Measurements from ENCODE around the gene DBR1.

The DBR1 gene

DNA sequence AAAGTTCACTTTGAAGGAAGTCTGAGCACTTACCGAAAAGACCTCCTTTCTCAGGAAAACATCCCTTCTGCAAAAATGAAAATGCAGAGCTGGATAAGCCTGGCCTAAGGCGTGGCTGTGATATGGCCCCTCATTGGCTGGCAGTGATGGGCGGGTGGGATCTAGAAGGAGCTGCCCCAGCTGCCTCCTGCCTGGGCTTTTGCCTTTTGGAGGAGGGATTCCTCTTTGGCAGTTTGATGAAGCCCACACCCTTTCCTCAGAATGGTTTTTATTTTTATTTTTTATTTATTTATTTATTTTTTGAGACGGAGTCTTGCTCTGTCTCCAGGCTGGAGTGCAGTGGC, 55.3 kb downstream of the DBR1 start:
- DNase-seq, result no peak

DNA sequence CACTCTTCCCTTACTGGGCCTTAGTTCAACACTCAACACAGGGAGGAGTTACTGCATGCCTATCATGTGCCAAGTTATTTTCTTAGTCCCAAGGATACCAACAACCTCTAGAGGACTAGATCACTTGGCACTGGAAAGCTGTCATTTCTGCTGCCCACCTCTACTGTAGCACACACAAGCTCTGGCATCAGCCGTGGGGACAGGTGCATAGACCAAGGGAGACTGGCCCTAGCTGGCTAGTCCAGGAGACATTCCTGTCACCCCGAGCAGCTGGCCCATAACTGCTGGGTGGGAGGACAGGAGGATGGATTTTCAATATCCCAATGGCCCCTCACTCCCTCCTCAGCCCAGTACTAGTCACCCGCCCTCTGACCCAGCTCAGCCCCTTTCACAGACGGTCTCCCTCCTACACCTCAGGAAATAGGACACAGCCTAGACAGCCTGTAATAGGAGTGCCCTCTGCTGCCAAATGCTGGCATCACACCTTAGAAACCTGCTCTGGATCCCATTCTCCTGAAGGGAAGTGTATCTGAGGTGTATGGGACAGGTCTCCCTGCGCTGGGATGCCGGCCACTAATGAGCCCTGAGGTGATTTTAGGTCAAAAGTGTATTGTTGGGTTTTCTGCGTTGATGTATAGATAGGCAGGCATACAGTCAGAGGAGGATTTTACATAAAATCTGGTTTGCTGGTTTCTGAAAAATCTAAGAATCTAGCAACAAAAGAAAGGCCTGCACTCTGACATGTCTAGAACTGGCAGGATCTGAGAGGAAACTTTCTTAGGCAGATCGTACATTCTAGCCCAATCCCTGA, 55.9 kb downstream of the DBR1 start:
- peak; percentile 66 for DNase-seq

DNA sequence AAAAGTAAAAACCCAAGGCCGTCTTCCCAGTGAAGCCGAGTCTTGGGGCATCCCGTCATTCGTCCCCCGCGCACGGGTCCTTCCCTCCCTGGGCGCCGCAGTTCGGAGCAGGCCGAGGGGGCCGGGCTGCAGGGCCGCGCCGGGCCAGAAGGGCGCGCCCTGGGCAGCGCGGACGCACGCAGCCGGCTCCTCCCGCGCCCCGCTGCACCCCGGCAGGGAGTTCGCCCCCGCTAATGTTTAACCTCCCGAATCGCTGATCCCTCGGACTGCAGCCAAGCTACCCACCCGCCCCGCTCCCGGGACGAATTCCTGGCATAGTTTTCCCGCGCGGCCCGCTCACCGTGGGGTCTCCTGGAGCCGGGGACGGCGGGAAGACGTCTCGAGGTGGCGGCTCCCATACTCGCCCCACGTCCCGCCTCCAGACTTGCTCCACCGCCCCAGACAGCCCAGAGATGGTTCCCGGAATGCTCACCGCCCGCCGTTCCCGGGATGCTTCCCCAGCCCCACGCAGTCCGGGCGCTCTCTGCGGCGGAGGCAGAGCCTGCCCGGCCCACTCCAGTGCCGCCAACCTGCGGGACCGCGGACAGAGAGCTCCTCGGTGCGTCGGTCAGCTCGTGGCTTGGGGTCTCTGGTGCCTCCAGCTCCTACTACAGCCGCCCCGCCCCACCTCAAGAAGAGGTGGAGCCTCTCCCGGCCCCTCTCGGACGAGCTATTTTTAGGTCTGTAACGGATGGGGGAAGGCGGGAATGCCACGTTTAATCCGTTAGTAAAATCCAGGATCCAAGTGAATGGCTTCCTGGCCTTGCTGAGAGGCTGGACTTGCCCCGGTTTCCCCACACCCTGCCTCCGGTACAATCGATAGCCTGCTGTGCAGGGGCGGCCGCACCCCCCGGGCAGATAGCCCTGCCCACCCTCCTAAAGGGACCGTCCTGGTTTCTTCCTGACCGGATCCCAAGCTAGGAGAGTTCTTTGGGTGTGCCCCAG, 59.4 kb downstream of the DBR1 start, which contains the start of gene DZIP1L:
Gene DZIP1L, minus strand, starts transcription at position 621 of the 984 bp plus-strand sequence. CDS start 11,637 bp downstream, outside the sequence.
- DNase-seq, result peak; percentile 43

DNA sequence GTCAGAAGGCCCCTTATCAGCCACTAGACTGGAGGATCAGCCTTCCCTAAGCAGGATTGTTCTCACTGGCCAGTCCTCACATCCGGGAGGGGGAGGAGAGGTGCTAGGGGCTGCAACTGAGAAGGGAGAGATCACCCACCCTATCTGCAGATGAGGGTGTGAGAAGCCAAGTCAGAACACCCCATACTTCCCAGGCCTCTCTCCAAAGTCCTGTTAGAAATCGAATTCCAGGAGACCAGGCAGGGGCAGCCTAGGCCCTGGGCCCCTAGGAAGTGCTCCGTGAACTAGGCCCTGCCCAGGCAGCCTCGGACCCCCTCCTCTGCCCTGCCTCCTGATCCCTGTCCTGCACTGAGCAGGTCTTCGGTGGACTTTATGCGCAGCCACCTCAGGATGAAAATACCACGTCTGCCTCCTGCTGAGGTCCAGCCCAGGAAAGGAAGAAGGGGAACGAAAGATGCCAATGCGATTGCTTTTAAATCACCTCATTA, 60.2 kb downstream of the DBR1 start:
- DNase-seq, result no peak

DNA sequence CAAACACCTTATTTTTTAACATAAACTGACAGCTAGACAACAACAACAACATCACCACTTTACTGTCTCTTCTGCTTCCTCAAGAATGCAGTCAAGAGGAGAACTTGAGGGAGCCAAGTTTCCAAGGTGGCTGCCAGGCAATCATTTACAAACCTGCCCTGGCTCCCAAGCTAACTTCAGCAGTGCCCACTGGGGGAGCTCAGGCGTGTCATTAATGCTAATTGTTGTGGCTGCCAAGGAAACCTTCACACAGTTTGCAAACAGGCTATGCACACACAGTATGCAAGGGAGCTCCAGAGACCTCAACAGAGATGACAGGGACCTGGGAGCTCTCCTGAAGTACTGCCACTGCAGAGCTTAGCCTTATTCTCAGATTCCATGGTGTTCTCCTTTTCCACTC, 61.4 kb downstream of the DBR1 start:
- no peak for DNase-seq

DNA sequence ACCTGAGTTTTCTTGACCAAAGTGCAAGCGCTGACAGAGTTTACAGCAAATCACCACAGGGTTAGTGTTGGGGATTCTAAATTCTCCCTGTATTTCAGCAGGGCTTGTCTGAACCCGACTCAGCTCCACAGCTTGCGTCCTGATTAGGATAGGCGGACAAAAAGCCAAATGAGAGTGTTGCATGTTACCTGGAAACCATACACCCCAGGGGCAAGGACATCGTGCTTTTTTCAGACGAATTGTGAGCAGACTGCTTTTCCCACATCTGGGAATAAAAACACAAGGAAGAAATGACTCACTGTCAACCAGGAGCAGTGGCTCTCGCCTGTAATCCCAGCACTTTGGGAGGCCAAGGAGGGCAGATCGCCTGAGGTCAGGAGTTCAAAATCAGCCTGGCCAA, 62.4 kb downstream of the DBR1 start:
- no peak for DNase-seq

Measured in activated CD4-positive, alpha-beta T cell treated with anti-CD3 and anti-CD28 coated beads, Interleukin-10, Interleukin-2, amounts not matched to agents 100 ng/mL and 50 ng/mL, durations not matched to agents 16 hours and 8 hours (primary cell).